Hepatocyte (in vitro differentiated cells): ENCODE results near the gene PPA2.

Experiments used
- CTCF ChIP-seq: fragments of 200-600 bp; sonication (generic); IDR thresholded peaks from 2 replicates; pipeline ENCODE4 v1.5.1; 2016; ENCODE audit warnings: antibody characterized with exemption, mild to moderate bottlenecking; ENCODE audit not compliant: poor library complexity
- EZH2 ChIP-seq: fragments of 200-600 bp; sonication (generic); IDR thresholded peaks from 2 replicates; pipeline ENCODE4 v1.6.1; 2016; ENCODE audit warnings: antibody characterized with exemption, mild to moderate bottlenecking, borderline replicate concordance
- EZH2phosphoT487 ChIP-seq: fragments of 200-600 bp; sonication (generic); IDR thresholded peaks from one replicate; pipeline ENCODE4 v1.6.1; 2018; ENCODE audit warnings: antibody characterized with exemption, mild to moderate bottlenecking, low read depth, moderate library complexity; ENCODE audit not compliant: unreplicated experiment, severe bottlenecking

- TF ChIP-seq CTCF (no peak), EZH2 (no peak), EZH2phosphoT487 (no peak)
These were observed 145.9 kb downstream of the PPA2 start for GRCh38 chr4:105327956-105328355.
